Lower leg skin (tissue), 4 donors: ENCODE results near the gene CORO7. TPM values are rescaled to one million over a fixed set of nuclear protein-coding genes. Genes with fewer than 3 reads are reported as not detected.
A peak's percentile ranks its signal among the peaks of the same experiment; 100 is the strongest.

Source experiments
- DNase-seq, 2 donors: peaks; one replicate each; pipeline ENCODE4 v3.0.0-alpha.2; 2019; ENCODE audit warnings: low spot score in 2 of 2
- H3K4me3 ChIP-seq: fragments of 200-600 bp; sonication (generic); 2 replicates; pipeline ENCODE4 v1.5.1; 2017; ENCODE audit warnings: mild to moderate bottlenecking, low read depth; ENCODE audit not compliant: poor library complexity, severe bottlenecking
- CTCF ChIP-seq, 3 donors: fragments of 450-650 bp; IDR thresholded peaks; one replicate each; pipeline ENCODE4 v1.5.1; 2016; ENCODE audit warnings: antibody characterized with exemption in 3 of 3, mild to moderate bottlenecking in 3 of 3, moderate library complexity in 2 of 3
- POLR2A ChIP-seq, 2 donors: fragments of 450-650 bp; IDR thresholded peaks; one replicate each; pipeline ENCODE4 v1.6.1; 2016 to 2017; ENCODE audit warnings: antibody characterized with exemption in 2 of 2, mild to moderate bottlenecking in 1 of 2, moderate library complexity in 1 of 2
- whole genome bisulfite sequencing, 2 donors: methylation state at CpG; one replicate each; pipeline ENCODE4 v1.1.5; 2018; 5-methylcytosine and 5-hydroxymethylcytosine counted together
- intact Hi-C: fragments of 100-400 bp; cut with DNase I; formaldehyde crosslinking; loops from one replicate; pipeline ENCODE4 v1.15.0; 2023; ENCODE audit warnings: low total_unique reads
- total RNA-seq, 4 donors: library from RNA; depleted of rRNA; stranded (reverse); fragments of >200 nt; gene quantifications; one replicate each; pipeline ENCODE4 v1.1.0, GENCODE V29; 2016

Gene CORO7
- total RNA-seq, 4 donors from 2014 or later, result 18.4 to 39.0 (median 22.7) TPM

GRCh38 chr16:4328782-4329775 lies 87.3 kb downstream of the CORO7 start:
- DNase-seq, result no peak
- WGBS, 2 donors, result 59 to 60% methylated on average over 13 to 14 of the region's 17 CpGs
- TF ChIP-seq CTCF (IDR thresholded peaks at IDR 0.05) (no peak), POLR2A (IDR thresholded peaks at IDR 0.05) (no peak)
- intact Hi-C loops, result loop anchor here (5.0 kb wide), 1 partner anchor 37 kb away; no protein-coding TSS in a partner anchor
- H3K4me3 ChIP-seq, result no peak overlapping the region

- peak; percentile 49 to 95 for DNase-seq
- WGBS, 2 donors, result 4 to 7% methylated on average over 20 to 29 of the region's 30 CpGs
- intact Hi-C loops, result loop anchor here (5.0 kb wide), 1 partner anchor 36 kb away; no protein-coding TSS in a partner anchor
- TF ChIP-seq POLR2A (IDR thresholded peaks at IDR 0.05) (no peak), CTCF (IDR thresholded peaks at IDR 0.05) (no peak)
- H3K4me3 ChIP-seq, result peak overlapping the region; percentile 23
Measured at GRCh38 chr16:4328046-4328781, 88.2 kb downstream of the CORO7 start.

GRCh38 chr16:4327386-4328045 lies 88.9 kb downstream of the CORO7 start:
- WGBS, 2 donors, result 8 to 20% methylated on average over 1 to 24 of the region's 57 CpGs
- DNase-seq, result no peak
- intact Hi-C loops, result loop anchor here (5.0 kb wide), 1 partner anchor 35 kb away; no protein-coding TSS in a partner anchor
- TF ChIP-seq POLR2A (IDR thresholded peaks at IDR 0.05), result no peak
- TF ChIP-seq CTCF (IDR thresholded peaks at IDR 0.05), result no peak
- H3K4me3 ChIP-seq, result peak overlapping the region; percentile 23

- TF ChIP-seq POLR2A (IDR thresholded peaks at IDR 0.05) (no peak), CTCF (IDR thresholded peaks at IDR 0.05) (no peak)
- intact Hi-C loops, result loop anchor here (5.0 kb wide), 1 partner anchor 33 kb away; no protein-coding TSS in a partner anchor
- 85 to 88% methylated on average over 5 to 6 of the region's 6 CpGs for WGBS, 2 donors
- H3K4me3 ChIP-seq, result no peak overlapping the region
- DNase-seq, result no peak
Measured at GRCh38 chr16:4325253-4325758, 91.1 kb downstream of the CORO7 start.
